HEK293T (cell line): ENCODE data around the gene SPEM3.

Source experiments
- NFRKB ChIP-seq: fragments of 450-650 bp; IDR thresholded peaks from 2 replicates; pipeline ENCODE4 v1.6.1; 2016; ENCODE audit warnings: mild to moderate bottlenecking, moderate library complexity
- SP1 ChIP-seq: fragments of 450-650 bp; IDR thresholded peaks from 2 replicates; pipeline ENCODE4 v1.6.1; 2017
- ZNF384 ChIP-seq: fragments of 450-650 bp; IDR thresholded peaks from 2 replicates; pipeline ENCODE4 v1.6.1; 2016

DNA sequence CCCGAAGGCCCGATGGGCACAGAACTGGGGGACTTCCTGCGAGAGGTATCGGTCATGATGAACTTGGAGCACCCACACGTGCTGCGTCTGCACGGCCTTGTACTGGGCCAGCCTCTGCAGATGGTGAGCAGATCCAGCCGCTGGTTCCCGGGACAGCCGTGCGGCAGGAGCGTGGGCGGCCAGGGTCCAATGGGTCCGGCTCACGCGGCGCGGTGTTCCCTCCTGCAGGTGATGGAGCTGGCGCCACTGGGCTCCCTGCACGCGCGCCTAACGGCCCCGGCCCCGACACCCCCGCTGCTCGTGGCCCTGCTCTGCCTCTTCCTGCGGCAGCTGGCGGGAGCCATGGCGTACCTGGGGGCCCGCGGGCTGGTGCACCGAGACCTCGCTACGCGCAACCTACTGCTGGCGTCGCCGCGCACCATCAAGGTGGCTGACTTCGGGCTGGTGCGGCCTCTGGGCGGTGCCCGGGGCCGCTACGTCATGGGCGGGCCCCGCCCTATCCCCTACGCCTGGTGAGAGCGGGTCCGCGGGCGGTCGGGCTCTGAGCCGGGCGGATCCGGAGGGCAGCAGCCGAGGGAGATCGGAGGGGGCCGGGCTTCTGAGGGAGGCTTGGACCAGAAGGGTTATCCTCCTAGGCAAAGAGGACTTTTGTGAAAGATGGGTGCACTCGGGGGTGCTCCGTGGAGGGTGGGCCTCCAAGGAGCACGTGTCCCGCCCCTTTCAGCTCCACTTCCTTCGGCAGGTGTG lies 44.7 kb upstream of the SPEM3 start:
- TF ChIP-seq ZNF384 (no peak), SP1 (no peak), NFRKB (no peak)
